GM18873 (cell line): ENCODE measurements around the gene LPAR4.
A peak's percentile ranks its signal among the peaks of the same experiment; 100 is the strongest.
"Not testable (repeated sequence)": the region's sequence is repeated elsewhere in the genome, so short reads cannot be mapped to it uniquely, and the experiment has no call there.

Experiments
- ATAC-seq: cut with Tn5 transposase; IDR thresholded peaks from one replicate; pipeline ENCODE4 v1.9.1; 2021; ENCODE audit warnings: mild to moderate bottlenecking, moderate library complexity, moderate number of reproducible peaks; ENCODE audit not compliant: unreplicated experiment, low FRiP score

Gene LPAR4

GRCh38 chrX:78747489-78747888, at the start of gene LPAR4:
LPAR4 (plus strand) TSS chrX:78747720; CDS start chrX:78754870, 7,150 bp downstream.
- no peak for ATAC-seq

- no peak for ATAC-seq
These were observed 41.4 kb upstream of the LPAR4 start for GRCh38 chrX:78706071-78706470.

- ATAC-seq = no peak
These were observed 39.3 kb upstream of the LPAR4 start for GRCh38 chrX:78708262-78708661.

GRCh38 chrX:78708816-78709215, 38.7 kb upstream of the LPAR4 start:
- no peak for ATAC-seq

GRCh38 chrX:78710171-78710570, 37.3 kb upstream of the LPAR4 start:
- ATAC-seq = no peak

- ATAC-seq = no peak
These were observed 35.2 kb upstream of the LPAR4 start for GRCh38 chrX:78712336-78712735.

- no peak for ATAC-seq
These were observed 22.2 kb upstream of the LPAR4 start for GRCh38 chrX:78725287-78725686.

- no peak for ATAC-seq
These were observed 1.0 kb upstream of the LPAR4 start for GRCh38 chrX:78746496-78746895.

GRCh38 chrX:78747971-78748370, 451 bp downstream of the LPAR4 start:
- ATAC-seq = no peak

- no peak for ATAC-seq
These were observed 1.3 kb downstream of the LPAR4 start for GRCh38 chrX:78748846-78749245.

- ATAC-seq = no peak
These were observed 6.1 kb downstream of the LPAR4 start for GRCh38 chrX:78753571-78753970.

- peak; percentile 84 for ATAC-seq
These were observed 7.4 kb downstream of the LPAR4 start for GRCh38 chrX:78754917-78755316.

- ATAC-seq = no peak
These were observed 11.6 kb downstream of the LPAR4 start for GRCh38 chrX:78759081-78759480.

- ATAC-seq = no peak
These were observed 21.7 kb downstream of the LPAR4 start for GRCh38 chrX:78769101-78769755.

GRCh38 chrX:78769946-78770345, 22.4 kb downstream of the LPAR4 start:
- no peak for ATAC-seq

GRCh38 chrX:78796916-78797315, 49.4 kb downstream of the LPAR4 start:
- ATAC-seq = no peak

- ATAC-seq = no peak
These were observed 52.6 kb downstream of the LPAR4 start for GRCh38 chrX:78800114-78800513.

- no peak for ATAC-seq
These were observed 53.2 kb downstream of the LPAR4 start for GRCh38 chrX:78800694-78801093.

GRCh38 chrX:78801522-78801921, 54.0 kb downstream of the LPAR4 start:
- no peak for ATAC-seq

GRCh38 chrX:78802526-78802925, 55.0 kb downstream of the LPAR4 start:
- not testable (repeated sequence) for ATAC-seq
